AG08396 (cell line): ENCODE data around the gene CES4A.

Experiments
- DNase-seq: peaks from one replicate; pipeline ENCODE4 v3.0.0; 2012; ENCODE audit warnings: low spot score, mixed read lengths

Gene CES4A

GRCh38 chr16:67053767-67054334 lies 65.5 kb downstream of the CES4A start:
- no peak for DNase-seq

GRCh38 chr16:67054901-67055300 lies 66.5 kb downstream of the CES4A start:
- no peak for DNase-seq

GRCh38 chr16:67055712-67056487 lies 67.5 kb downstream of the CES4A start:
- peak; percentile 72 for DNase-seq
